MV-4-11 (cell line): ENCODE data around the gene UBD.

Experiments
- DNase-seq: peaks from one replicate; lab custom pipeline; 2025; lab: John Stamatoyannopoulos, UW

Gene UBD

DNA sequence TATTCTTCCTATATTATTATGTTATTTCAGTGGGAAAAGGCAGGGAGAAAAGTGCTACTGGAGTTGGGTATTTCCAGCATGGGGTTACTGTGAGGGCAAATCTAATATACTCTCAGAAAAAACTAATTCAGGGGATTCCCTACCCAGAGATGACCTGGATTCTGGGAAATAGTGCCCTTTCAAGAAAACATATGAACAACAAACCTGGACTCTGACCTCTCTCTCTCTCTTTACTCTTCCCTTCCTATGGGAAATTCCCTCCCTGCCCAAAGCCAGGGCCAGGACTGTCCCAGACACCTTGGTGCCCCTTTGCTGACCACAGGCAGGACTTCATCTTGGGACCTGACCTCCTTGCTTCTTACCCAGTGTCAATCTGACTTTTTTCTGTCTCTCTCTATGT lies 1.6 kb upstream of the UBD start:
- no peak for DNase-seq

DNA sequence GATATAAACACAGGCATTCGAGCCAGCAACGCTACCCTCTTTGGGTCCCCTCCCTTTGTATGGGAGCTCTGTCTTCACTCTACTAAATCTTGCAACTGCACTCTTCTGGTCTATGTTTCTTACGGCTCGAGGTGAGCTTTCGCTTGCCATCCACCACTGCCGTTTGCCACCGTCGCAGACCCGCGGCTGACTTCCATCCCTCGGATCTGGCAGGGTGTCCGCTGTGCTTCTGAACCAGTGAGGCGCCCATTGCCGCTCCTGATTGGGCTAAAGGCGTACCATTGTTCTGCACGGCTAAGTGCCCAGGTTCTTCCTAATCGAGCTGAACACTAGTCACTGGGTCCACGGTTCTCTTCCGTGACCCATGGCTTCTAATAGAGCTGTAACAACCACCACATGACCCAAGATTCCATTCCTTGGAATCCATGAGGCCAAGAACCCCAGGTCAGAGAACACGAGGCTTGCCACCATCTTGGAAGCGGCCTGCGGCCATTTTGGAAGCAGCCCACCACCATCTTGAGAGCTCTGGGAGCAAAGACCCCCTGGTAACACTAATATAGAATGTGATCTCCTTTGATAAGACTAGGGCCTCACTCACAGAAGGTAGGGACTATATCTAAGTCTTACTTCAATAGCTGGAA lies 973 bp downstream of the UBD start:
- DNase-seq, result no peak

DNA sequence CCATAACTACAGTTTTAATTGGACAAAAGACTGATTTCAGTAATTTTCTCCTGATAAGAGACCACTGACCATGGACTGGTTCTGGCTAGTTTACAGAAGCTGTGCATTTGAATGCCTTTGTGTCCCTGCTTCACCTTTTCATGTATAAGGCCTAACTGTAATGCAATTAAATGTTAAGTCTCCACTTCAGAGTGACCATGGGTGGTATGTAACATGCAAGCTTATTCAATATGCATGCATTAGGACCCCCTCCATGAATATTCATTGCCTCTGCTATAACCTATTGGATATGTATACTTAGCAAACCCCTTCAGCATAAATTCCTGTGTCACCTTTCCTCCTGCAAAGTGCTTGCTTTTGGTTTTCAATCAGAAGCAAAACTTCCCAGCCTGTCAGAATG lies 2.2 kb downstream of the UBD start:
- no peak for DNase-seq

DNA sequence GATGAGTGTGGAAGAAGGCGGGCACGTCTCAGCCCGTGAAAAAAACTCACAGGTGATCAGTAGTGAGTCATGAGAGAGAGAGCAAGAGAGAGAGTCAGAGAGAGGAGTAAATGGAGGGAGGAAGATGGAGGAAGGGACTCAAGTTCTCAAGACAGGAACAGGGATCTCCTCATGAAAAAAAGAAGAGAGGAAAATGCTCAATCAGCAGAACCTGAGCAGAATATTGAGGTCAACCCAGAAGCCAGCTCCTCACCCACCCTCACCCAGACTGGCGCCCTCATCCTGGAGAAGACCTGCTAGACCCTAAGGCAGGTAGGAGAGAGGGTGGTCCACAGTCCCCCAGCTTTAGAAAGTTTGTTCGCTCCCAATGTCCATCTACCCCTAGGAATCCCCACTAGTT lies 4.8 kb downstream of the UBD start:
- no peak for DNase-seq

DNA sequence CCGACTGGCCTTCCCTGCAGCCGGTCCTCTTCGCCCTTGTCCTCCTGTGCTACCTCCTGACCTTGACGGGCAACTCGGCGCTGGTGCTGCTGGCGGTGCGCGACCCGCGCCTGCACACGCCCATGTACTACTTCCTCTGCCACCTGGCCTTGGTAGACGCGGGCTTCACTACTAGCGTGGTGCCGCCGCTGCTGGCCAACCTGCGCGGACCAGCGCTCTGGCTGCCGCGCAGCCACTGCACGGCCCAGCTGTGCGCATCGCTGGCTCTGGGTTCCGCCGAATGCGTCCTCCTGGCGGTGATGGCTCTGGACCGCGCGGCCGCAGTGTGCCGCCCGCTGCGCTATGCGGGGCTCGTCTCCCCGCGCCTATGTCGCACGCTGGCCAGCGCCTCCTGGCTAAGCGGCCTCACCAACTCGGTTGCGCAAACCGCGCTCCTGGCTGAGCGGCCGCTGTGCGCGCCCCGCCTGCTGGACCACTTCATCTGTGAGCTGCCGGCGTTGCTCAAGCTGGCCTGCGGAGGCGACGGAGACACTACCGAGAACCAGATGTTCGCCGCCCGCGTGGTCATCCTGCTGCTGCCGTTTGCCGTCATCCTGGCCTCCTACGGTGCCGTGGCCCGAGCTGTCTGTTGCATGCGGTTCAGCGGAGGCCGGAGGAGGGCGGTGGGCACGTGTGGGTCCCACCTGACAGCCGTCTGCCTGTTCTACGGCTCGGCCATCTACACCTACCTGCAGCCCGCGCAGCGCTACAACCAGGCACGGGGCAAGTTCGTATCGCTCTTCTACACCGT lies 6.1 kb downstream of the UBD start:
- no peak for DNase-seq

DNA sequence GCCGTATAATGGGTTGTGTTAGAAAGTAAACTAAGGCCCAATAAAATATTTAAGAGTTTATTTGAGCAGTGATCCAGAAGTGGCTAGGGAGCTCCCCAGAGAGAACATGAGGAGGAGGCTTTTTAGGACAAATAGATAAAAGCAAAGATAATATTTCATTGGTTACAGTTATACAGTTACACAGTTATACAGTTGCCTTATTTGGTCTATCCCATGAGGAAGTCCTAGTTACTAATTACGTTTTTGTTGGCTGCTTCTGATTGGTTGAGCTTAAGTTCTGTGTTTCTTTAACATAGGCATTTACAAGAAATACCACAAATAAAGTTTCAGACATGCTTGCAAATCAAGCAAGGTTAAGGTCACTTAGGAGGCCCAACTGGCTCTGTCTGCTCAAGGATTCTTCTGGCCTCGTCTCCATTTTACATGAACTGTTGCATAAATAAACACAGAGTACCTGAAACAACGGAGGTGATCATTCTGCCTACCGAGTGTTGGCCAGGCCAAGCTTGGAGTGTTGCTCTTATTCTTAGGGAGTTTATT lies 7.0 kb downstream of the UBD start:
- peak; percentile 39 for DNase-seq

DNA sequence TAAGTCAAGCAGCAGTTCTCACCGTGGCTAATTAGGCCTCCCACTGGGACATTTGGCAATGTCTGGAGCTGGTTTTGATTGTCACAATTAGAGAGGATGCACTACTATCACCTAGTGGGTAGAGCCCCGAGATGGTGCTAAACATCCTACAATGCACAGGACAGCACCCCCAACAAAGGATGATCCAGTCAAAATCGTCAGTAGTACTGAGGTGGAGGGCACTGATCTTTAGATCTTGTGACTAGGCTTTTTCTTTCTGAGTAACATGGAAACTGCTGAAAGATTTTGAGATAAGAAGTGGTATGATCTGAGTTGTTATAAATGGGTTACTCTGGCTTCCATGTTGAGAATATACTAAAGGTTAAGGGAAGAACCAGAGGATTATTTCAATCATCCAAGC lies 12.0 kb downstream of the UBD start:
- DNase-seq, result no peak

DNA sequence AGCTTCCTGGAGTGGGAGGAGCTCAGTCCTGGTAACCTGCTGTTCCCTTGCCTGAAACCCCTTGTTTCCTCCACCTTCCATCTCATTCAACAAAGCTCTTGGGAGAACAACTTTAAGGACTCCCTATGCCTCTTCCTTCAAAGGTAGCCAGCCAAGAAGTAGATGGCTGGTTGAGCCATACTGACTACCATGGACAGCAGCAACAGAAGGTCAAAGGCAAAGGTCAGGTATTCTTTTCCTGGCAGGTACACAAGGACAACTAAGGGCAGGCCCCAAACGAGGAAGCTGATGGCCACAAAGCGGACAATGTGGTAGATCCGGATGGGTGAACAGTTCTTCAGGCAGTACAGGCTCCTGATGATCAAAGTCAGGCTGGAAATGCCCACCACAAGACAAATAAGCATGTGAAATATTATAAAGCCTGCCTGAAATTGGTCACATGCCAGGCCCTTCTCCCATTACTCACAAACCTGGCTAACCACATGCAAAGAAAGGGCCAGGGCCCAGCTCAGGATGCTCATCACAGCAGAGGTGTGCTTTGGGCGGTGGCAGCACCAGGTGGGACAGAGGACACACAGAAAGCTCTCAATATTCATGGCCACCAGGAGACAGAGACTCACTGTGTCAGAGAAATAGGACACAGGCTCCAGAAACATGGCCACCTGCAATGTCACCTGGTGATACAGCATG lies 21.7 kb downstream of the UBD start:
- DNase-seq, result no peak

DNA sequence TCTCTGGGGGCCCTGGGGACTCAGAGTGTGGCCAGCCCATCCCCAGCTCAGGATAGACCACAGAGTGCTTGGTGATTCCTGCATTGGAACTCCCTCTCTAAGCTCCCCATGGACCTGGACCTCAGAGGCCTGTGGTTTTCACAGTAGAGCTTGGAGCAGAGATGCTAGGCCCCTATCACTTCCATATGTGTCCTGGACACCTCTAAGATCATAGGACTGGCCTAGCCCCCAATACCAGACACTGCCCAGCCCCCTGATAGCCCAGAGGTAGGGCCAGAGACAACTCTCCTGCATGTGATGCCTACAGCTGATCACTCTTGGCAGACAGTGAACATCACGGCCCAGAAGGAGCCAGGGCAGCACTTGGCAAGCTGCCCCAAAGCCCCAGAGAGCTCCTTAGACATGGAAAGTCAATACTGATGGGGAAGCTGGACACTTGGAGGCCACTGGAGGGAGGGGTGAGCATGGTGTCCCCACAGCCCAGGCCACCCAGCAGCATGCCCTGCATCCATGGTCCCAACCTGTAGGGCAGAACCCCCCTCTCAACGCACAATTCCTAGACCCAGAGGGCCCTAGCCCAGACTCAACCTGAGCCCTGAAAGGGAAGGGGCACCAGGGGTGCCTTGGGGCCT lies 27.1 kb downstream of the UBD start:
- no peak for DNase-seq

DNA sequence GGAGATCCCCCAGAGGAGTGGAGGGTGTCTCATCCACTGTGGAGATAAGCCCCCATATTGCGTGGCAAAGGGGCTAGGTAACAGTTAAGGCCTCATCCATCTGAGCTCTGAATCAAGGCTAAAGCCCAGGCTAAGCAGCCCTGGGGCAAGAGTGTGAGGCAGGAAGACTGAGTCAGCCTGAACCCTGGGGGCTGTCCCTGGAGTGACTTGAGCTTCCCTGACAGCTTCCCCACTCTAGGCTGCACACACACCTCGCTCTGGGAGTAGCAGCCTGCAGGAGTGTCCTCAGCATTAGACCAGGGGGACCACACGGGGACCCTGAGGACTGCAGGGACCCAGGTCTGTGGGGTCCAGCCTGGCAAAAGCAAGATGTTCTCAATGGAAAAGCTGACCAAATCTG lies 27.9 kb downstream of the UBD start:
- DNase-seq, result no peak

DNA sequence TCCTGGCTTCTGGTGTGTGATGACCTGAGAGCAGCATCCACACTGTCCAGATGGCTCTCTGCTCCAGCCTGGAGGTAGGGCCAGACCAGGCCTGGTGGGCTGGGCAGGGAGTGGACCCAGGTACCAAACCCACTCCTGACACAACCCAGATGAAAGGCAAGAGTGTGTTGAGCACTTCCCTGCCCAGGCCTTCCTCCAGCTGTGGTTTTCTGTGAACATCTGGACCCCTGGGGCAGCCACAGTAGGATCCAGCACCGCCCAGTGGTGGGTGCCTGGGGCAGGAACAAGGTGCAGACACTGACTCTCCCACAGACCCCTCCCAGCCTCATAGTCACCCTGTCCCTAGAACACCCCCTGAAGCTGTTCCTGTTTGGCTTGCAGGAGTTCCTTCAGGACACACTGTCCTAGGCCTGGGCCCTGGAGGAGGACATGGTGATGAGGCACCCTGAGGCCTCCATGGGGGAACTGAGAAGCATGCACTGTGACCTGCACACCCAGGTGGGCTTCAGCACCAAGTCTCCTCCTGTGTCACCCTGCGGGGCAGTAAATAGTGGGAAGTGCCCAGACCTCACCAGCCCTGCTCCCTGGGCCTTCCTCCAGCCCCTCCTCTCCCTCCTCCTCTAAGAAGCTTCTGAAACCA lies 28.7 kb downstream of the UBD start:
- DNase-seq, result no peak

DNA sequence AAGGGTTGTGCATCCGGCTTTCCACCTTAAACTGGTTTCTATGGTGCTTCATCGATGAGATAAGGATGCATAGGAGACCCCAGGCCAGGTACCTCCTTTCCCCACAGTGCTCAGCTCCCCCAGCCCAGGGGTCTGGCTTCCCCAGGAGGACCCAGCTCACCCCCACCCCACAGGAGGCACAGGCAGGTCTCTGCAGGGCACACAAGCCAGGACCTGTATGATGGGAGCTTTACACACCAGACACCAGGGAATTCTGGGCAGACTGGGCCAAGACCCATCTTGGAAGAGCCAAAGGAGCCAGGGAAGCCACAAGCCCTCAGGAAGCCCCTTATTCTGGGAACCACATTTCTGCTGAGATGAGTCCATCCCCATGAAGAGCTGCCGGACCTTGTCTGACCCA lies 29.6 kb downstream of the UBD start:
- DNase-seq, result no peak

DNA sequence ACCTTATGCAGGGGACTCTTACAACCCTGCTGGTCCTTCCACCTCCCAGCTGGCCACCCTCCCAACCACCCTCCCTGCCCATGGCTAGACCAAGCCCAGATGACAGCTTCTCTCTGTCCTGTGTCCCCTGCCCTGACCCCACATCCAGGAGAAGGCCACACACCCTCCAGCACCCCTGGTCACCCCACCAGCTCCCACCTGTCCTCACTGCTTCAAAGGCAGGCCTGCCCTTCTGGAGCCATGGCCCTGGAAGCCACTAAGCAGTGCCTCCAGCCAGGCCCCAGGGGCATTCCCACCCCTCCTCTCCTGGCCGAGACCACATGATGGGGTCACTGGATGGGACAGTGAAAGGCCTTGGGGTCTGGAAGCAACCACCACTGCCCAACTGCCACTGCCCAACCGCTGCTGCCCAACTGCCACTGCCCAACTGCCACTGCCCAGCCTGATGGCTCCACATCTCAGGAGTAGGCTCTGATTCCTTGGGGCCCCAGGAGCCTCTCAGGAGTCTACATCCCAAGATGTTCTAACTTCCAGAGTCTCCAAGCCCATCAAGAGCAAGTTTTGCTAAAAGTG lies 30.5 kb downstream of the UBD start:
- no peak for DNase-seq

DNA sequence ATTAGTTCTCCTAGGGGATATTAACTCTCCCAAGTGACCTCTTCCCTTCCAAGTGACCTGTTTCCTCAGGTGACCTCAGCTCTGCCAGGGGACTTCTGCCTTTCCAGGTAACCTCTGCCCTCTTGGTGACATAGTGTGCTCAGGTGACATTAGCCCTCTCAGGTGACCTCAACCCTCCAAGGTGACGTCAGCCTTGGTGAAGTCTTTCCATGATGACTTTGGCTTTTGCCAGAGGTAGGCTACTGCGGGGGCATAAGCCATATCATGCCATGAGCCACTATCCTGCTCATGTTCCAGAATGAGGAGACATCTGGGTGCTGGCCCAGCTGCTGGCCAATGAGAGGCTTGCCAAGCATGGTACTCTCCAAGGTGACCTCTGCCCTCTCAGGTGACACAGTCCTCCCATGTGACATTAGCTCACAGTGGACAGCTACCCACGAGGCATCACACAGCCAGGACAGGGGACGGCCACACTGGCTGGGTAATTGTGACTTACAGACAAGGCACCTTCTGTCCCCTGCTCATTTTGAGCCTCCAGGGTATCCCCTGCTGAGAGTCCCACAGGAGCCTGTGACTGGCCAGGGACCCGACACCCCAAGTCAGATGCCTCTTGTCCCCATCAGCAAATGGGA lies 31.1 kb downstream of the UBD start:
- DNase-seq, result no peak

DNA sequence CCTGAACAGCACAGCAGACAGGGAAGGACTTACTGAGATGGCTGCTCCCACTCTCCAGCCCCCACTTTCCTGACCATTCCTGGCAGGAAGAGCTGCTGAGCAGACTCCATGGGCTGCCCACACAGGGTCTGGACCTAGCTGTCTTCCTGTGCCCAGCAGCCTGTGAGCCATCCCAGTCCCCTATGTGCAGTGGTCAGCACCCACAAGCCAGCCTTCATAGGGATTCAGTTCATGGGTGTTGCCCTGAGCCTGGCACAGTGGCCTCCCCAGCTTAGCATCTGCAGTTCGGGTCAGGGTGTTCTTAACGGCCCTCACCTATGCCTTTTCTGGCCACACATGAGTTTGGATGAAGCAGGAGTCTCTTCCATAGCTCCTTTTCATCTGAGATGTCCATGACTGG lies 32.0 kb downstream of the UBD start:
- no peak for DNase-seq

DNA sequence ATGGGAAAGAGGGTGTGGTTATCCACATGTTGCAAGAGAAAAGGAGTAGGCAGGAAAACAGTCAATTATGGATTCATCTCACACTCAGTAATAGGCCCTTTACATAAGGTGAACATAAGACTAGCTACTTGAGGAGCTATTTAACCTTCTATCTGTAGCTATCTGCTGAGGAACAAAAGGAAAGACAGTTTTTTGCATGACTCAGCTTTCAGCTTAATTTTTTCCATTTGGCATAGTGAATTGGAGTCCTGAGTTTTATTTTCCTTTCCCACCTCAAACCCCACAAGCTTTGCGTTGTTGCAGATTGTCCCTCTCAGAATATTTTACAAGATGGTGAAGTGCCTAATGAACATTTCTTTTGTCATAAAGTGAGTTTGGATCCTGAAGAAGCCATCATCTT lies 32.4 kb downstream of the UBD start:
- no peak for DNase-seq

DNA sequence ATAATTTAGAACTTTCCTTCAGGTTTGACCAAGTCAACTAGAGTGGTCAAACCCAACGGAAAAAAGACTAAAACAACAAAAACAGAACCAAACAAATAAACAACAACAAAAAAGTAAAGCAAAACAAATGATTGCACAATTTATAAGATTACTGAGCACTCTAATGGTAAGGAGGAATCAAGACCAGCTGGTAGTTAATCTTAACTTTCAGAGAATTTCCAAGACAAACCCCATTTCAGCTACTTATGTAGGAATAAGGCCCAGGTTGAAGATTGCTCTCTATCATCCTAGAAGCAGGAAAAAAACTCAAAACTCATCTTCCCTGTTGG lies 34.3 kb downstream of the UBD start:
- no peak for DNase-seq

DNA sequence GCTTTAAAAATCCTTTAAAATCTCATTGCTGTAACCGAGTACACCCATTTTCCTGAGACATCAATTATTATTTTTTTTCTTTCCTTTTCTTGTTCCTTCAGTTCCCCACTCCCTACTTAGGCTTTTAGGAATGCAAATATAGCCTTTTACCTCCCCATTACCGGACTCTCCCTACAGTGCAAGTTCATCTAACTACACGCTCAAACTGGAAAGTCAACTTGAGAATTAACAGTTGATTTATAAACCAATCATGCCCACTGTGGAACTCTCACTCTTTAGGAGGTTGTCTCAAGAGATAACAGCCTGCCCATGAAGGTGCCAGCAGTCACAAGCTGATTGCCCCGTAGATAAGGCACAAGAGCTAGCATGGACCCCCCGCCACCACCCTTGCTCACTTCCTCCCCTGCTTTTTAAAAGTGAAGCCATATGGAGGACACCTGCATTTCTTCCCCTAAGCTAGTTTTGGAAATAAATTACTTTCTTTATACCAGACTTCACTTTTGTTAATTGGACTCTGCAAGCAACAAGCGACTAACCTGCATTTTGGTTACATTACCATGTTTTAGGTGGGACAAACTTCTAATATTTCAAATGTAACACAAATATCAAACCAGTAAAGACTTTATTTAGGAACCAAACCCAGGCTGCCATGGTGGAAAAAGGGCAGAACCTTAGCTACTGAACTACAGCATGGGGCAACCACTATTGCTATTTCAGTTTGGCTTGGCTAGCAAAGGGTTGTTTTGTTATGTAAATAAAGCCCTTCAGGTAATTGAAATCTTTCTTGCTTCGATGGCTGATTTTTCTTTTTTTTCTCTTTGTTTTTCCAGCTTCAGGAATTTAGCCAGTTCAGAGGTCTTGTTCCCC lies 34.9 kb downstream of the UBD start:
- no peak for DNase-seq

DNA sequence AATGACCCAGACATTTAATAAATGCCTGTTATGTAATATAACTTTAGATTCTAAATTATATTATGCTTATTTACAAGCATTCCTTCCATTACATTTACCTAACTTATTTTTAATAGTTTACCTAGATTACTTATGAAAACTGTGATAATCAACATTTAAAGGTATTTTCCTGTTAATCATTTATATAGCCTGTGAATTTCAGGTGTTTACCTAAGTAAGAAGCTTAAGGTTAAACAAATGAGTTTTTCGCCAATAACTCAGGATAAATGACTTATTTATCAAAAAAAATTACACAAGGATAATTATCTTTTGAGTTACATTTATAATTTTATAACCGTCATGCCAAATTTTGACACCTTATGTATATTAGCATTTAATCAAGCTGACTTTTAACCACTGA lies 35.5 kb downstream of the UBD start:
- no peak for DNase-seq

DNA sequence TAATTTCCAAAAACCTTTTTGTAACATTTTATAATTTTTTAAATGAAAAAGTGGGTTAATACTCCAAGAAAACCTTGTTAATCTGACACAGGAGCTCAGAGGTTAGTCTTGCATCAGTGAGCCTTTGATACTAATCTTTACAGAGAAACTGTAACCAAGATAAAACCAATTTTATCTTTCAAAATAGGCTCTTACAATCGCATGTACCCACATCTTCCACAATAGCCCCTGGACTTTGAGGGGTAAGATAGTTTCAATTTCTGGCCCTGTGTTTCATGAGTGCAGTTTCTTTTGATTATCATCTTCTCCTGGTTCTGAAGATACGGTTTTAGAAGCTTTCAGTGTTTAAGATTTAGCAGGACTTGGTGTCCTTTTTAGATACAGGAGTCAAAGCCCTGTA lies 37.3 kb downstream of the UBD start:
- DNase-seq, result no peak
